ENCODE results near the gene SPA17. TPM values are rescaled to one million over a fixed set of nuclear protein-coding genes. Genes with fewer than 3 reads are reported as not detected.

SPA17 gene
- total RNA-seq, 1 experiment from 2014 or later = 4.2 TPM

DNA sequence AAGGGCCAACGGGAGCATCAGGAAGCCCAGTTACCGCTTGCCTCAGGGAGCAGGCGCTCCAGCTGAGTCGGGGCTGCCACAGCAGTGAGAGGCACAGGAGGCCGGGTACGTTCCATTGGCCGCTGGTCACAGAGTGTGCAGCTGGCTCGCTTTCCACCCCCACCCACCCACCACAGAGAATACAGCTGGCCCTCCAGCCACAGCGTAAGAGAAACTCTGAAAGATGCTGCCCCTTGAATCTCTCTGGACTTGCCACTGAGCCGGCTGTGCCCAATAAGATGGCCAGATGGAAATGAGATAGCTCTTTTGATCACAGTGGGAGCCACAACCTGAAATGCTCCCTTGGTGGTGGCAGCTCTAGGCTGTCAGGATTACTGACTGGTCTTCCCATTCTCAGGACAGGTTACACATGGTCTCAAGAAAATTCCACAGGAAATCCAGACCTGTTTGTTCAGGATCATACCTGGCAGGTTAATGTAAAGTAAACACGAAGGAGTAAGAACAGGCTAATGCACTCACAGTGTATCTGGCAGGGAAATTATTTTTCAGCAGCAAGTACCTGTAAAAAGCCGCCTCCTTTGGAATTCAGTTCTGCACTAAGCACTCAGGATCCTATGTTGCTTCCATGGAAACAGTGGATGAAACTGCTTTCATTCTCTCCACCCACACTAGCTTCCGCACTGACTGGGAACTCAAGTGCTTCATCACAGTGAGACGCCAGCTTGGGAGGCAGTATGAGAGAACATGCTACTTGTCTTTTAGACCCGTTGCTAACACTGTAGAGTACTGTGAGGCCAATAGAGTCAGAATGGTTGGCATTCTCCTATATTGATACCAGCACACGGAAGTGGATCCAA is 16.7 kb upstream of the SPA17 start:
- Mint-ChIP-seq H3K27ac (ENCODE audit: unreplicated experiment) (no peak overlapping the region), H3K4me3 (ENCODE audit: unreplicated experiment) (no peak overlapping the region), H3K9me3 (ENCODE audit: unreplicated experiment) (no peaks in the 10 kb centered on the region), H3K27me3 (ENCODE audit: insufficient read depth, unreplicated experiment) (no peaks in the 10 kb centered on the region), H3K4me1 (ENCODE audit: low read depth, unreplicated experiment) (no peaks in the 10 kb centered on the region), H3K36me3 (ENCODE audit: insufficient read depth, unreplicated experiment) (no peaks in the 10 kb centered on the region)
- intact Hi-C loops (cut with micrococcal nuclease; ENCODE audit: unreplicated experiment) = no loop called here
- H3K9me3 ChIP-seq = no peaks in the 10 kb centered on the region
- no peaks in the 10 kb centered on the region for H3K27me3 ChIP-seq (replicated peaks; ENCODE audit: control insufficient read depth, insufficient read depth, low read length)
- no peak for DNase-seq
- ChIA-PET POLR2A (no interaction called here), CTCF (interaction anchor here (0.6 to 1.2 kb wide), 4 partner anchors 12 to 1602 kb away, joined by 3 to 6 read pairs (median 4); no protein-coding TSS in a partner anchor)
- H3K4me1 ChIP-seq = peaks cover 6% of the 10 kb centered on the region; the same call in 1 of the 2 replicates
- TF ChIP-seq, protein P1, sequence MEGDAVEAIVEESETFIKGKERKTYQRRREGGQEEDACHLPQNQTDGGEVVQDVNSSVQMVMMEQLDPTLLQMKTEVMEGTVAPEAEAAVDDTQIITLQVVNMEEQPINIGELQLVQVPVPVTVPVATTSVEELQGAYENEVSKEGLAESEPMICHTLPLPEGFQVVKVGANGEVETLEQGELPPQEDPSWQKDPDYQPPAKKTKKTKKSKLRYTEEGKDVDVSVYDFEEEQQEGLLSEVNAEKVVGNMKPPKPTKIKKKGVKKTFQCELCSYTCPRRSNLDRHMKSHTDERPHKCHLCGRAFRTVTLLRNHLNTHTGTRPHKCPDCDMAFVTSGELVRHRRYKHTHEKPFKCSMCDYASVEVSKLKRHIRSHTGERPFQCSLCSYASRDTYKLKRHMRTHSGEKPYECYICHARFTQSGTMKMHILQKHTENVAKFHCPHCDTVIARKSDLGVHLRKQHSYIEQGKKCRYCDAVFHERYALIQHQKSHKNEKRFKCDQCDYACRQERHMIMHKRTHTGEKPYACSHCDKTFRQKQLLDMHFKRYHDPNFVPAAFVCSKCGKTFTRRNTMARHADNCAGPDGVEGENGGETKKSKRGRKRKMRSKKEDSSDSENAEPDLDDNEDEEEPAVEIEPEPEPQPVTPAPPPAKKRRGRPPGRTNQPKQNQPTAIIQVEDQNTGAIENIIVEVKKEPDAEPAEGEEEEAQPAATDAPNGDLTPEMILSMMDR (IDR thresholded peaks at IDR 0.05; ENCODE audit: insufficient read depth in 1 of 2, low read depth in 1 of 2, low read length in 1 of 2, severe bottlenecking in 1 of 2, unreplicated experiment in 1 of 2) = no peak
- H3K4me3 ChIP-seq (ENCODE audit: low read depth, low read length) = no peak overlapping the region
- H3K36me3 ChIP-seq (ENCODE audit: control insufficient read depth, insufficient read depth, low read length) = no peaks in the 10 kb centered on the region
- BruUV-seq (replicated peaks) = no TSS peak

DNA sequence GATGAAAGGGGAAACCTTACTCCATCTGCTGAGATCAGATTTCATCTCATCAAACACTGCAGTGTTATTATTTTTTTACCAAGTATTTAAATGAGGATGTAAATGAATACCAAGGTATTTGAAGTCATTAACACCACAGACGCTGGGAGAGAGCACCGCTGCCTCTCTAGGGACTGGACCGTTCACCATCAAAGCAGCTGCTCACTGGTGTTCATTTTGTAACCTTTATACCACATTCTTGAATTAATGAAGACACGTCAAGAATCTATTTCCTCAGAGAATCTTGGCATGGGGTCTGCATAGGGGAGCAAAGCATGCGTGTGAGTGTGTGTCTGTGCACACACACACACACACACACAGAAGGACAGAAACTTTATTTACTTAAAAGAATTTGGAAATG is 15.8 kb upstream of the SPA17 start:
- BruUV-seq (replicated peaks) = no TSS peak
- Histone ChIP-seq H3K4me1 (peaks cover 6% of the 10 kb centered on the region; the same call in 1 of the 2 replicates), H3K4me3 (ENCODE audit: low read depth, low read length) (no peak overlapping the region), H3K27me3 (replicated peaks; ENCODE audit: control insufficient read depth, insufficient read depth, low read length) (no peaks in the 10 kb centered on the region), H3K36me3 (ENCODE audit: control insufficient read depth, insufficient read depth, low read length) (no peaks in the 10 kb centered on the region), H3K9me3 (no peaks in the 10 kb centered on the region)
- TF ChIP-seq, protein P1 (IDR thresholded peaks at IDR 0.05; ENCODE audit: insufficient read depth in 1 of 2, low read depth in 1 of 2, low read length in 1 of 2, severe bottlenecking in 1 of 2, unreplicated experiment in 1 of 2) = no peak
- no peaks in the 10 kb centered on the region for H3K9me3 Mint-ChIP-seq (ENCODE audit: unreplicated experiment)
- no peak overlapping the region for H3K27ac Mint-ChIP-seq (ENCODE audit: unreplicated experiment)
- POLR2A ChIA-PET = no interaction called here
- CTCF ChIA-PET = no interaction called here
- H3K36me3 Mint-ChIP-seq (ENCODE audit: insufficient read depth, unreplicated experiment) = no peaks in the 10 kb centered on the region
- no peaks in the 10 kb centered on the region for H3K4me1 Mint-ChIP-seq (ENCODE audit: low read depth, unreplicated experiment)
- H3K4me3 Mint-ChIP-seq (ENCODE audit: unreplicated experiment) = no peak overlapping the region
- no peak for DNase-seq
- intact Hi-C loops (cut with micrococcal nuclease; ENCODE audit: unreplicated experiment) = no loop called here
- H3K27me3 Mint-ChIP-seq (ENCODE audit: insufficient read depth, unreplicated experiment) = no peaks in the 10 kb centered on the region

DNA sequence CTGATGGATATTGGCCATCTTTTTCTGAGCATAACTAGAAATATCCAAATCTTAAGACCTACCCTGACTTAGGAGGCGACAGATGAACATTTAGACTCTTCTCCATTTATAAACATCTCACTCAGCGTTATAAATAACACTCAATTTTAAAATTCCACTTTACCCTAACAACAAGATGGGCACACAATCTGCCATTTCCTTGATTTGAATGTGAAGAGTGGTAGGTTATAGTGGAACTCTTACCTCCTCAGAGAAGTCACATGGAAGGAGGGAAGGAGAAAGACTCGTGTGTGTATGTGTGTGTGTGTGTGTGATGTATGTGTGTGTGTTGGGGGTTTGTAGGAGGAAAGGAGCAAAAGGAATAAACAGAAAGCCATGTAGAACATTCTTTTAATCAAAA is 15.2 kb upstream of the SPA17 start:
- TF ChIP-seq, protein P1 (IDR thresholded peaks at IDR 0.05; ENCODE audit: insufficient read depth in 1 of 2, low read depth in 1 of 2, low read length in 1 of 2, severe bottlenecking in 1 of 2, unreplicated experiment in 1 of 2) = no peak
- ChIA-PET CTCF (no interaction called here), POLR2A (no interaction called here)
- H3K27me3 Mint-ChIP-seq (ENCODE audit: insufficient read depth, unreplicated experiment) = no peaks in the 10 kb centered on the region
- Histone ChIP-seq H3K4me3 (ENCODE audit: low read depth, low read length) (no peak overlapping the region), H3K36me3 (ENCODE audit: control insufficient read depth, insufficient read depth, low read length) (no peaks in the 10 kb centered on the region), H3K27me3 (replicated peaks; ENCODE audit: control insufficient read depth, insufficient read depth, low read length) (no peaks in the 10 kb centered on the region), H3K9me3 (no peaks in the 10 kb centered on the region), H3K4me1 (peaks cover 6% of the 10 kb centered on the region; the same call in 1 of the 2 replicates)
- H3K4me3 Mint-ChIP-seq (ENCODE audit: unreplicated experiment) = no peak overlapping the region
- no peaks in the 10 kb centered on the region for H3K36me3 Mint-ChIP-seq (ENCODE audit: insufficient read depth, unreplicated experiment)
- H3K4me1 Mint-ChIP-seq (ENCODE audit: low read depth, unreplicated experiment) = no peaks in the 10 kb centered on the region
- no TSS peak for BruUV-seq (replicated peaks)
- H3K9me3 Mint-ChIP-seq (ENCODE audit: unreplicated experiment) = no peaks in the 10 kb centered on the region
- H3K27ac Mint-ChIP-seq (ENCODE audit: unreplicated experiment) = no peak overlapping the region
- intact Hi-C loops (cut with micrococcal nuclease; ENCODE audit: unreplicated experiment) = no loop called here
- no peak for DNase-seq

Data from Caco-2 (cell line).